Loucy (cell line): ENCODE data around the gene TMEM63A.

Experiments used
- H2AFZ ChIP-seq: fragments of 200-600 bp; sonication (generic); 2 replicates; pipeline ENCODE4 v1.6.0; 2016; ENCODE audit warnings: antibody characterized with exemption, mild to moderate bottlenecking, low read length, moderate library complexity
- H3F3A ChIP-seq: fragments of 200-600 bp; 2 replicates; pipeline ENCODE4 v1.6.0; 2016; ENCODE audit warnings: antibody characterized with exemption, low read depth, mild to moderate bottlenecking
- H3K27me3 ChIP-seq: fragments of 200-600 bp; sonication (generic); 2 replicates; pipeline ENCODE4 v1.6.1; 2014; ENCODE audit warnings: low read length, mild to moderate bottlenecking; ENCODE audit not compliant: insufficient read depth, poor library complexity, severe bottlenecking
- H3K36me3 ChIP-seq: fragments of 200-600 bp; sonication (generic); 2 replicates; pipeline ENCODE4 v1.6.1; 2016; ENCODE audit warnings: low read length; ENCODE audit not compliant: insufficient read depth
- H3K4me1 ChIP-seq: fragments of 200-600 bp; sonication (generic); 2 replicates; pipeline ENCODE4 v1.5.1; 2014; ENCODE audit warnings: low read length, mild to moderate bottlenecking; ENCODE audit not compliant: insufficient read depth, poor library complexity, severe bottlenecking
- H3K4me2 ChIP-seq: fragments of 200-600 bp; sonication (generic); 2 replicates; pipeline ENCODE4 v1.6.0; 2014; ENCODE audit warnings: antibody characterized with exemption, low read length, low read depth, mild to moderate bottlenecking; ENCODE audit not compliant: poor library complexity, severe bottlenecking
- H3K4me3 ChIP-seq: fragments of 200-600 bp; sonication (generic); 2 replicates; pipeline ENCODE4 v1.5.1; 2014; ENCODE audit warnings: low read length, mild to moderate bottlenecking, mixed read lengths; ENCODE audit not compliant: poor library complexity, severe bottlenecking
- H3K79me2 ChIP-seq: fragments of 200-600 bp; sonication (generic); 2 replicates; pipeline ENCODE4 v1.6.1; 2014; ENCODE audit warnings: low read length; ENCODE audit not compliant: insufficient read depth
- H3K9ac ChIP-seq: fragments of 200-600 bp; sonication (generic); 2 replicates; pipeline ENCODE4 v1.6.0; 2014; ENCODE audit warnings: mild to moderate bottlenecking, low read depth, low read length, moderate library complexity; ENCODE audit not compliant: poor library complexity, severe bottlenecking
- H3K9me2 ChIP-seq: fragments of 200-600 bp; sonication (generic); replicated peaks from 2 replicates; pipeline ENCODE4 v1.6.1; 2016; ENCODE audit warnings: low read depth, low read length, mixed read lengths
- H3K9me3 ChIP-seq: fragments of 200-600 bp; sonication (generic); 2 replicates; pipeline ENCODE4 v1.6.1; 2014; ENCODE audit warnings: mild to moderate bottlenecking, antibody characterized with exemption, low read length, low read depth; ENCODE audit not compliant: insufficient read depth
- H4K20me1 ChIP-seq: fragments of 200-600 bp; sonication (generic); 2 replicates; pipeline ENCODE4 v1.6.0; 2014; ENCODE audit warnings: antibody characterized with exemption, low read length, mild to moderate bottlenecking; ENCODE audit not compliant: insufficient read depth, poor library complexity, severe bottlenecking
- EZH2phosphoT487 ChIP-seq: fragments of 200-600 bp; IDR thresholded peaks from 2 replicates; pipeline ENCODE4 v1.6.1; 2018; ENCODE audit warnings: antibody characterized with exemption, mild to moderate bottlenecking, moderate library complexity, borderline replicate concordance
- TF ChIP-seq, protein P1 (sequence below): fragments of 200-600 bp; sonication (generic); conservative IDR thresholded peaks from 2 replicates; pipeline ENCODE4 v1.5.1; 2014; ENCODE audit warnings: mild to moderate bottlenecking, antibody characterized with exemption, low read length

TMEM63A gene

DNA sequence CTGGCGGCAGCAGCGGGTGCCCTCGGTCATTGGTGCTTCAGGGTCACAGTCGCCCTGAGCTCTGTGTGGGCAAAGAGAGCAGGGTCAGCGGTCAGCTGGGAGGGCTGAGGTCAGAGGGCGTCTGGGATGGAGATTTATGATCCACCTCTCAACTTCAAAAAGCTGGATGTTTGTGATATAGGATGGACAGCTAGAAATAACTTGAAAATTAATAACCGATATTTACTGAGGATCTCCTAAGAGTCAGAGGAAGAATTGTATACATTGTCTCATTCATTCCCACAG lies 4.8 kb upstream of the TMEM63A start:
- 0 out of 2 replicates have a peak, but pooled peaks cover 1% of the 10 kb centered on the region for H3K79me2 ChIP-seq
- no peak overlapping the region for H3K9ac ChIP-seq
- no peaks in the 10 kb centered on the region for H4K20me1 ChIP-seq
- H2AFZ ChIP-seq = no peak overlapping the region
- H3K9me2 ChIP-seq = no peaks in the 10 kb centered on the region
- no peak overlapping the region for H3K4me3 ChIP-seq
- no peaks in the 10 kb centered on the region for H3K27me3 ChIP-seq
- H3K36me3 ChIP-seq = no peaks in the 10 kb centered on the region
- H3K4me1 ChIP-seq = peaks cover 6% of the 10 kb centered on the region
- no peaks in the 10 kb centered on the region for H3F3A ChIP-seq
- no peaks in the 10 kb centered on the region for H3K9me3 ChIP-seq
- no peak overlapping the region for H3K4me2 ChIP-seq
- no peak for TF ChIP-seq EZH2phosphoT487
- TF ChIP-seq, protein P1, sequence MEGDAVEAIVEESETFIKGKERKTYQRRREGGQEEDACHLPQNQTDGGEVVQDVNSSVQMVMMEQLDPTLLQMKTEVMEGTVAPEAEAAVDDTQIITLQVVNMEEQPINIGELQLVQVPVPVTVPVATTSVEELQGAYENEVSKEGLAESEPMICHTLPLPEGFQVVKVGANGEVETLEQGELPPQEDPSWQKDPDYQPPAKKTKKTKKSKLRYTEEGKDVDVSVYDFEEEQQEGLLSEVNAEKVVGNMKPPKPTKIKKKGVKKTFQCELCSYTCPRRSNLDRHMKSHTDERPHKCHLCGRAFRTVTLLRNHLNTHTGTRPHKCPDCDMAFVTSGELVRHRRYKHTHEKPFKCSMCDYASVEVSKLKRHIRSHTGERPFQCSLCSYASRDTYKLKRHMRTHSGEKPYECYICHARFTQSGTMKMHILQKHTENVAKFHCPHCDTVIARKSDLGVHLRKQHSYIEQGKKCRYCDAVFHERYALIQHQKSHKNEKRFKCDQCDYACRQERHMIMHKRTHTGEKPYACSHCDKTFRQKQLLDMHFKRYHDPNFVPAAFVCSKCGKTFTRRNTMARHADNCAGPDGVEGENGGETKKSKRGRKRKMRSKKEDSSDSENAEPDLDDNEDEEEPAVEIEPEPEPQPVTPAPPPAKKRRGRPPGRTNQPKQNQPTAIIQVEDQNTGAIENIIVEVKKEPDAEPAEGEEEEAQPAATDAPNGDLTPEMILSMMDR = no peak

DNA sequence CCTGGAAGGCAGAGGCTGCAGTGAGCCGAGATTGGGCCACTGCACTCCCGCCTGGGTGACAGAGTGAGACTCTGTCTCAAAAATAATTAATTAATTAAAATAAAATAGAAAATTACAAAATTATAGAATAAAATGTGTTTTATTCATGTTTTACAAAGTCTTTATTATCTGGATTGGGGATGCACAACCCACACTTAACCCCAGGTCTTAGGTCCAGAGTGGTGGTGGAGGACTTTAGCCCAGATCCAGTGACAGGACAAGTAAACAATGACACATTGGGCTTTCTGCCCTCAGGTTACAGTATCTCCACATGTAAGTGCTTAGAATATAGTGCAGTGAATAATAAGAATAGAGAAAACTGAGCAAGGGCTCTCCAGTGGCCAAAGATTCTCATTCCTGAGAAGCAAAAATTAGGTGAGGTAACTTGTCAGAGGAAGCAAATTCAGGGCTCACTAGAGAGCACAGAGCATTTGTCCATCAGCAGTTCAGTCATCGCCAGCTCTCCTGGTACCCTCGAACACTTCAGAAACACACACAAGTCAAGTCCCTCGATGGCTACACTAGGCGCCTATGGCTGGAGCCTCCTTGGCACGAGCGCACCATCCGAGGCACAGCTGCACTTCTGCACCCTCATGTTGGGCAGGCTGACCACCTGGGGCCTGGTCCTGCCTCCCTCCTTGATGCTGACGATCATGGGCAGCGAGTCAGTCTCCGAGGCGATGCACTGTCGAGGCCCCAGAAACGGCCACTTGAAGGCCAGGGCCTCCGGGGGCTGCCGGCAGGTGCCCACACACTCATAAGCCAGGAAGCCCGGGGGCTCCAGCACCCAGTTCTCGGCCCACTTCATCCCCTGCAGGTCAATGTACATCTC lies 4.2 kb upstream of the TMEM63A start:
- Histone ChIP-seq H3K9me2 (no peaks in the 10 kb centered on the region), H3K4me2 (no peak overlapping the region), H3K36me3 (no peaks in the 10 kb centered on the region), H3K9me3 (no peaks in the 10 kb centered on the region), H3K27me3 (no peaks in the 10 kb centered on the region), H4K20me1 (no peaks in the 10 kb centered on the region), H3F3A (no peaks in the 10 kb centered on the region), H3K79me2 (peaks cover 7% of the 10 kb centered on the region; the same call in 1 of the 2 replicates), H2AFZ (no peak overlapping the region), H3K4me3 (no peak overlapping the region), H3K4me1 (peaks cover 6% of the 10 kb centered on the region), H3K9ac (no peak overlapping the region)
- TF ChIP-seq, protein P1 = no peak

DNA sequence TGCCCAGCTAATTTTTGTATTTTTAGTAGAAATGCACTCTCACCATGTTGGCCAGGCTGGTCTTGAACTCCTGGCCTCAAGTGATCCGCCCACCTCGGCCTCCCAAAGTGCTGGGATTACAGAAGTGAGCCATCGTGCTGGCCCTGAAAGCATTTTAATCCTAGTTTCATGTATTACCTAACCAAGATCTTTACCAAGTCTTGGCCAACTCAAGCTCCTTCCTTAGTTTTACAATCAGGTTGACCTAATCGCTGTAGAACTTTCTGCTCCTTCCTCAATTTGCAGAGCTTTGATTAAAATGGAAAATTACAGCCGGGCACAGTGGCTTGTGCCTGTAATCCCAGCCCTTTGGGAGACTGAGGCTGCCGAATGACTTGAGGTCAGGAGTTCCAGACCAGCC lies 3.2 kb upstream of the TMEM63A start:
- H3K9ac ChIP-seq = no peak overlapping the region
- no peaks in the 10 kb centered on the region for H3K36me3 ChIP-seq
- no peak for TF ChIP-seq EZH2phosphoT487
- TF ChIP-seq, protein P1 = no peak
- H3K9me3 ChIP-seq = no peaks in the 10 kb centered on the region
- no peaks in the 10 kb centered on the region for H3K27me3 ChIP-seq
- H3F3A ChIP-seq = no peaks in the 10 kb centered on the region; the same call in 1 of the 2 replicates
- no peaks in the 10 kb centered on the region for H3K9me2 ChIP-seq
- peaks cover 17% of the 10 kb centered on the region for H3K4me1 ChIP-seq
- peaks cover 5% of the 10 kb centered on the region for H4K20me1 ChIP-seq
- peaks cover 18% of the 10 kb centered on the region; the same call in 1 of the 2 replicates for H3K79me2 ChIP-seq
- no peak overlapping the region for H3K4me2 ChIP-seq
- no peak overlapping the region for H3K4me3 ChIP-seq
- H2AFZ ChIP-seq = no peak overlapping the region
